Activated CD4-positive, alpha-beta T cell treated with anti-CD3 and anti-CD28 coated beads for 24 hours (primary cell): ENCODE measurements around the gene FITM2.
A peak's percentile ranks its signal among the peaks of the same experiment; 100 is the strongest.
"Not testable (repeated sequence)": the region's sequence is repeated elsewhere in the genome, so short reads cannot be mapped to it uniquely, and the experiment has no call there.

Experiments used
- DNase-seq, 2 donors: peaks; one replicate each; pipeline ENCODE4 v3.0.0-alpha.2; 2020; ENCODE audit warnings: low read depth in 2 of 2

FITM2 gene

DNA sequence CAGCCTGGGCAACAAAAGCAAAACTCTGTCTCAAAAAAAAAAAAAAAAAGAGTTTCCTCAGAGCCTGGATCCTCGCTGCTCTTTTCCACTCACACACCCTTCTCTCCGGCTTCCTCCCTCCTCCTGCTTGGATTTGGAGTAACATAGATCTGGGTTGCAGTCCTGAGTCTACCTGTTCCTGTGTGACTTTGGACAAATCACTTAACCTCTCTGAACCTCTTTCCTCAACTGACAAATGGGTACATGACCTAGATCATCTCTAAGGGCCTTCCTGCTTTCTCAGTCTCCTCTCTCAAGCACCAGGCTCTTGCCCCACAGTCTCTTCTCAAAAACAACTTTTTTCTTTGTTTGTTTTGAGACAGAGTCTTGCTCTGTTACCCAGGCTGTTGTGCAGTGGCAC, 20.2 kb upstream of the FITM2 start:
- no peak for DNase-seq

DNA sequence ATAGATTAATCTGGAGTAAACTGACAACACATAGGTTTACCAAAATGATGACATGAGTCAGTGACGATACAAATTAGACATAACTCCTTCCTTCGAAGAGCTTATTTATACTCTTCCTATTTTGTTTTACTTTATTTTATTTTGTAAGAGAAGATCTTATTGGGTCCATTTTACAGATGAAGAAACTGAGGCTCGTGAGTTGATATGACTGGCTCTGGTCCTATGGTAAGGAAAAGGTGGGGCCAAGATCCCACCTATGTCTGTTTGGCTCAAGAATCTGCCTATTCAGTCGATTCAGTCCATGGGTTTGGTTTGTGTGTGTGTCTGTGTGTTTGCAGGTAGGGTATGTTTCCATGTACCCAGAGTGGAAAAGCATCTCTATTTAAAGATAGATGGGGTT, 17.4 kb upstream of the FITM2 start:
- no peak for DNase-seq

DNA sequence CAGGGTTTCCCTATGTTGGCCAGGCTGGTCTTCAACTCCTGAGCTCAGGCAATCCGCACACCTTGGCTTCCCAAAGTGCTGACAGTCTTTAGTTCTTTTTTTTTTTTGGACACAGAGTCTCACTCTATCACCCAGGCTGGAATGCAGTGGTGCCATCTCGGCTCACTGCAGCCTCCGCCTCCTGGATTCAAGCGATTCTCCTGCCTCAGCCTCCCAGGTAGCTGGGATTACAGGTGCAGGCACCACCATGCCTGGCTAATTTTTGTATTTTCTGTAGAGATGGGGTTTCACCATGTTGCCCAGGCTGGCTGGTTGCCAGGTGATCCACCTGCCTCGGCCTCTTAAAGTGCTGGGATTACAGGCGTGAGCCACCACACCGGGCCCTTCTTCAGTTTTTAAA, 16.7 kb upstream of the FITM2 start:
- DNase-seq, result not testable (repeated sequence)

DNA sequence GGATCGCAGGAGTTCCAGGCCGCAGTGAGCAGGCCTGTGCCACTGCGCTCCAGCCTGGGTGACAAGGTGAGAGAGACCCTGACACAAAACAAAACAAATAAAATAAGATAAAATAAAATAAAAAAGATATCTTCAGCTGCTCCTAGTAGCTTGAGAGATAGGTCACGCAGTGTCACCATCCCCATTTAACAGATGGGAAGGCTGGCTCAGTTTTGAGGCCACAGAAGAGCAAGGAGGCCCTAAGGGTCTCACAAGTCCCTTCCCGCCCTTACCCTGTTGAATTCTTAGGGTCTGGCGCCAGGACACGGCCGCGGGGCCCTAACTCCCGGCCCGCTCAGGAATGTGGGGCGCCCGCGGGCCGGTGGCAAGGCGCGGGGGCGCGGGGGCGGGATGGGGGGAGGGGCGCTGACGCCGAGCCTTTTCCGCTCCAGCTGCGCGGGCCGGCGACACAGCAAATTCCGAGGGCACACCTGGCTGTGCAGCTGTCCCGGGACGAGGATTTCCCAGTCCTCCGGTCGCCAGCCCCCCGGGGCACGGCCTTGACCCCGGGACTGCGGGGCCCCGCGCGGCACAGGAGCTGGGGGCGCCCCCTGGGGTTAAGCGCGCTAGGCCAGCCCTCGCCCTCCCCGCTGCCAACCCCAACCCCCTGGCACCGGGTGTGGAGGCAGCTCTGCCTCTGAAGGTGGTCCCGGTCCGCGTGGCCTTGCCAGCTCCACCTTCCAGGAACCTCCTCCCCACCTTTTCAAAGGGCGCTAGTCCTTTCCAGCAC, 15.6 kb upstream of the FITM2 start:
- DNase-seq, result peak in 1 of 2 donors; percentile 10

DNA sequence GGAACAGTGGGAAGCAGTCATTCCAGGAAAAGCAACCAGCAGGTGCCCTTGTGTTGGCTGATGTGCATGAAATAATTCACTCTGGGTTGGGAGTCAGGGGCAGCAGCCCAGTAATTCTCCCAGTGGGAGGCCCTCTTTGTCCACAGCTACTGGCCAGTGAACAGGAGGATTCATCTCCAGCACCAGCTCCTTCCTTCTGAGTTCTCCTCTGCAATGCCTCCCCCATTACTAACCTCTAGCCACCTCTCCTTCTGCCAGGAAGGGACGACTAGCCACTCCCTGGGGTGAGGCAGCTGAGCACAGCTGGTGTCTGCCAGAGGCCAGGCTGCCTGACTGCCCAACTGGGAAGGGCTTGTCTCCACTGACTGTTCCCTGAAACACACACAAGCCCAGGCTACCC, 13.3 kb upstream of the FITM2 start:
- DNase-seq, result no peak

DNA sequence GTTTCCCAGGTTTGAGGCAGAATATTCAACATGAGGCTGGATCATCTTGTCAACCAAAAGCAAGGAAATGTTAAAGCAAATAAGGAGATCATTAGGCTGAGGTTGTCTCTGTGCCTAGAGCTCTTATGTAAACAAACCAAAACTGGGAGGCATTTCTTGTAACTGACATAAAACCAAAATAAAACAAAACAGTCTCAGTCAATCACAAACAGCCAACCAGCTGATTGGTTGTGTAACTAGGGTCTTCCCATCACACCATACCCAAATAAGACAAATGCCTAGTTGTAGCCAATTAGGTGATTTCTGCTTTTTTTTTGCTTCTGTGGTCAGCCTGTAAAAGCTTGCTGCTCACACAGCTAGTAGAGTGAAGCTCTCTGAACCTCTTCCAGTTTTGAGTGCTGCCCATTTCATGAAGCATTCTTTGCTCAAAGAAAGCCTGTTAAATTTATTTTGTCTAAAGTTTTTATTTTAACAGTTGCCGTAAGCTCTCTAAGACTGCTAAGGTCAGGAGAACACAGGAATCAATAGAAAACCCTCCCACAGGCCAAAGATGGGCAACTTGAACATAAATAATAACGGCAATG, 8.9 kb upstream of the FITM2 start:
- DNase-seq, result no peak

DNA sequence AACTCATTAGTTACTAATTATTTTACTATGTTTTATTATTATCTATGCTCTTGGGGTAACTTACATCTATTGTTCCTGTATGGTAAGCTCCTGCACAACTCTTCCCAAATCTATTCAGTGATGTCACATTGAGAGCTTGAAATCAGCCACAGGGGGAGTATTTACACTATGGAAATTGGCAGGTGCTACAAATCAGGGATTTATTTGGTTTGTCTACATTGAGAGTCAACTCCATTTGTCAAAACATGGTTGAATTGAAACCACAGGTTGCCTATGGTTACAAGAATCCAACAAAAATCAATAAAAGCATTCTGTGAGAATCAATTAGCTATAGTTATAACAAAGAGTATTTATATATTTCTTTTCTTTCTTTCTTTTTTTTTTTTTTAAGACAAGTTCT, 3.9 kb upstream of the FITM2 start:
- no peak for DNase-seq

DNA sequence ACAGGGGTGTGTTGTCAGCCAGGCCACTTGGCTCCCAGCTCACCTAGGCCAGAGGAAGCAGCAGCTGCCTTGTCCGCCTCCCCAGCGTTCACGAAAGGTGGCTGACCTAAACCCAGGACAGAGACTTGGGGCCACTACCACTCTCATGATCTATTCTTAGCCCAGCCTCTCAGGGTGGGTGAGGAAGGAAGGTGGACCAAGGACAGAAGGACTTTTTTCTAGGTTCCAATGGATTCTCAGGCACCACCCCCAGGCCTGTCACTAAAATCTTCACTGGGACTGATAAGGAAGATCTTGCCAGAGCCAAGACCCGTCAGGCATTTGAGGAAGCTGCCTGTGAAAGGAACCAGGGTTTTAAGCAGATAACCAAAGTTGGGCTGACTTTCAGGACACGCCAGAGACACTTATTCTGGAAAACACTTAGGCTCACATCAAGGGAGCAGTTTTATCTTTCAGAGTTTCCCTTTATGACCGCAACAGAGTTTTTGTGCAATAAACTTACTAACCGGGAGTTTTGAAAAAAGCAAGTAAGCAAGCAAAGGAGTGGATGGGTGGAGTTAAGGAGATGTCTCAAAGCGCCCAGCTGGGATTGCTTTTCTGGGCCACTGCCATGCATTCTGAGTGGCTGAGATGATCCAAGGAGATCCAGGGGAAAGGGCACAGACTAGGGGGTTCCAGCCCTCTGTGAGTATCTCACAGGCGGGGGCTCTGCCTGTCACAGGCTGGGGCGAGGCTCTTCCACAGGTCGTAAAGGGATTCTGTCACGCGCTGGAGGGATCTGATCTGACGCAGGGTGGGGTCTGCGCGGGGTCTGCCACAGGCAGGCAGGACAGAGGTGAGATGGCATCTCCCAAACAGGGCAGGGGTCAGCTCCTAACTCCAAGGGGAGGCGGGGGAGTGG, 989 bp downstream of the FITM2 start:
- DNase-seq, result no peak

DNA sequence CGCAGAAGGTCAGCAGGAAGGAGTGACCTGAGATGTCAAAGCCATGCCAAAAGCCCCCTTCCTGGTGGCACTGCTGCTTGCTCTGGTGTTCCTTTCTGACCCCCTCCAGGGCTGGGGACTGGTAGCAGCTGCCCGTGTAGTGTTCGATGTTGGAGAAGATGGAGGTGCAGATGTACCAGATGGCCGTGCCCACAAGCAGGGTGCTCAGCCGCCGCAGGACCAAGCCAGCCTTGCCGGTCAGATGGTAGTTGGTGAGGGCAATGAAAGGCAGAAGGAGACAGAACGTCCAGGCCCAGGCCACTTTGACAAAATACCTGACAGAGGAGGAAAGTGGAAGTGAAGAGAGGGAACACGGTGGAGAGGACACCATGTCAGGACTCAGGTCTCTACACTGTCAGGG, 4.1 kb downstream of the FITM2 start:
- DNase-seq, result no peak

DNA sequence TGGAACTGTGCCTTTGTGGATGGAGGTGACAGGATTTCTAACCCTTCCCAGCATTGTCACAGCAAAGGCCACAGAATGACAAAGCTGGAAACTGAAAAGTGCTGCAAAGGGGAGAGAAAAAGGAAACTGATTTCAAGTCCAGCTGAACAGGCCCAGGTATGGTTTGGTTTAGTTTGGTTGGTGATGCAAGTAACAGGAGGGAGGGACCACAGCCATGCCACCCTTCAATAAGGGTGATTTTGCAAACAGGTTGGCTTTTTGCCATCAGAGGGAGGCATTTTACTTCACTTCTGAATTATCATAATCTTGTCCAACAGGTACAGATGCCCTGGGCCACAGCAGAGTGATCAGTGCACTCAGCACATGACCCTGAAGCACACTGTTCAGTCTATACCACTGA, 6.6 kb downstream of the FITM2 start:
- no peak for DNase-seq

DNA sequence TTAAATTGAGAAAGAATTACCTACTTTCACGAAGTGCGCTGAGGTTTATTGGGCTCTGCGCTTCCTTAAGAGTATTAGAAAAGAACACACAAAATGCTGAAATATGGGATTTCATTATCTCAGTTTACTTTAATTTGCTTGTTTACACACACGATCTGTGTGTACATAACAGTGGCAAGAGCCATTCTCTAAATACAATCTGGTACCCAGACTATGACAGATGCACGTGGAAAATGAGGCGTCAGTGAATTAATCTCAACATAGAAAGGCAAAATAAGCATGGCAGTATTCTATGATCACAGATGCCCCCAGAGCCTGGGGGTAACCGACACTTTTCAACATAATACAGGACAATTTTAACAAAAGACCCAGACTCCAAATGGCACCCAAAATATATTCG, 8.3 kb downstream of the FITM2 start:
- DNase-seq, result no peak

DNA sequence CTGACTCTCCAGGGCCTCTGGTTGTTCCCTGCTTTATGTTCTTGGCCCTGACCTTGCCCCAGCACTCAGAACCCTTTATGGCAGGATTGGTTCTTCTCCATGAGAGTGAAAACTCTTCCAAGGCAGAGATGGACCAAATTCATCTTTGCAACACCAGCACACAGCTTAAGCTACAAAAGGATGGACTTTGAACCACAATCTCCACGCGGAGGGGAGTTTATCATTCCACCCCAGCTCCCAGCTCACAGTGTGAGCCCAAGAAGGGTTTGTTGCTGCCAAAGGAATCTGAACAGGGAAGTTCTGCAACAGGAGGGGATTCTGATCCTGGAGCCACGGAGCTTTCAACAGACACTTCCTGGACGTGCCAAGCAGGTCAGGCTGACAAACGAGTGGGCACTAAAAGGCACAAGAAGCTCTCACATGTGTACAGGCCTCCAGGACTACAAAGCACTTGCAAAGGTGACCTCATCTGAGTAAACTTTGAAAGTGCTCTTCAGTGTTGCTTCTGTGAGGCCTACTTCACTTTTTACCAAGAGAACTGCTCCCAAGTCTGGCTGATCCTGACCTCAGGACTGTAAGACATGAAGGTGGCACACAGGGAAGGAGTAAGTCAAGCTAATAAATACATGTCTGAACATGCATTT, 8.9 kb downstream of the FITM2 start:
- no peak for DNase-seq

DNA sequence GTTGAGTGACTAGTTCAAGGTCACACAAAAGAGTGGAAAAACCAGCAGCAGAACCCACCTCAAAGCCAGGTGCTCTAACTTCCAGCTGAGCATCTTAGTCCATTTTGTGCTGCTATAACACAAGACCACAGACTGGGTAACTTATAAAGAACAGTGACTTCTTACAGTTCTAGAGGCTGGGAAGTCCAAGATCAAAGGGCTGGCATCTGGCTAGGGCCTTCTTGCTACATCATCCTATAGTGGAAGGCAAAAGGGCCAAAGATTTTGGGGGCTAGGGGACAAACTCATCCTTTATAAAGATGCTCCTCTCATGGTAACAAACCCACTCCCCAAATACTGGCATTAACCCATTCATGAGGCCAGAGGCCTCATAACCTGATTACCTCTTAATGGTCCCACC, 9.7 kb downstream of the FITM2 start:
- DNase-seq, result no peak

DNA sequence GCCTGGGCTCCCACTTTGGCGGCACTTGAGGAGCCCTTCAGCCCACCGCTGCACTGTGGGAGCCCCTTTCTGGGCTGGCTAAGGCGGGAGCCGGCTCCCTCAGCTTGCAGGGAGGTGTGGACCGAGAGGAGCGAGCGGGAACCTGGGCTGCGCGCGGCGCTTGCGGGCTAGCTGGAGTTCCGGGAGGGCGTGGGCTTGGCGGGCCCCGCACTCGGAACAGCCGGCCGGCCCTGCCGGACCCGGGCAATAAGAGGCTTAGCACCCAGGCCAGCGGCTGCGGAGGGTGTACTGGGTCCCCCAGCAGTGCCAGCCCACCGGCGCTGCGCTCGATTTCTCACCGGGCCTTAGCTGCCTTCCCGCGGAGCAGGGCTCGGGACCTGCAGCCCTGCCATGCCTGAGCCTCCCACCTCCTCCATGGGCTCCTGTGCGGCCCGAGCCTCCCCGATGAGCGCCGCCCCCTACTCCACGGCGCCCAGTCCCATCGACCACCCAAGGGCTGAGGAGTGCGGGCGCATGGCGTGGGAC, 11.9 kb downstream of the FITM2 start:
- not testable (repeated sequence) for DNase-seq

DNA sequence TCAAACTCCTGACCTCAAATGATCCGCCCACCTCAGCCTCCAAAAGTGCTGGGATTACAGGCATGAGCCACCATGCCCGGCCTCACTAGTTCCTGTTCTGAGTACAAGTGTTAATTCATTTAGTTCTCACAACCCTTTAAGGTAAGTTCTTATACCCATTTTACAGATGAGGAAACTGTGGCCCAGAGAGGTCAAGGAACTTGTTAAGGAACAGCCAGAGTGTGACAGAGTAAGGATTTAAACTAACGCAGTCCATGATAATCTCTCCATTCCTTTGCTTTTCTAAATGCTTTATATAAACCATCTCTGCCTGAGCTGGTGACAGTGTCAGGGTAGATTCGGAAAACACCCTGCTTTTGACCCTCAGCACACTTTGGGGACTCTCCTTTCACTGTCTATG, 13.3 kb downstream of the FITM2 start:
- no peak for DNase-seq

DNA sequence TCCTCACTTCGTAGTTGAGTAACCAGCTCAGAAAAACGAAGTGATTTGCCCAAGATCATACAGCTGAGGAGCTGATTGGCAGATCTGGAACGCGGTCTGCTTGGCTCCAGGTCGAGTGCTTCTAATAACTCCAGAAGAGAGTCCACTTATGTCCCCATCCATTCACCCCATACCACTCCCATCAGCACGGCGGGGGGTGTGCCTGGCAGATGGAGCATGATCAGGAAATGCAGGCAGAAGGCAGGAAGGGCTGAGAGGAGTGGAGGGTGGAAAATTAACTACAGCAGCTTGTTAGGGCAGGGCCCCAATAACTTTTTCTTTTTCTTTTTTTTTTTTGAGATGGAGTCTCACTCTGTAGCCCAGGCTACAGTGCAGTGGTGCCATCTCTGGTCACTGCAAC, 15.0 kb downstream of the FITM2 start:
- DNase-seq, result no peak

DNA sequence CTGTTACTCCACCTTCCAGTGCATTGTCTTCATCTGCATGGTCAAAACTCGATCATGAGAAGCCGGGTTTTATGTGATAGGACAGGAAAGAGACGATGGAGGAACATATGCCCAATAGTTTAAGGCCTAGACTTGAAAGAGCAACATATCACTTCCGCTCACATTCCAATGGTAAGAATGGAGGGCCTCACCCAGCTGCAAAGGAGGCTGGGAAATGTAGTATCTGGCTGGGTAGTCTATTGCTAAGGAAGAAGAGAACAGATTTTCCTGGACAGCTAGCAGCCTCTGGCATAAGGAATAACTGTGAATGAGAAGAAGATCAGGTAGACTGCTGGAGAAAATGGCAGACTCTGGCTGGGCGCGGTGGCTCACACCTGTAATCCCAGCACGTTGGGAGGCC, 19.2 kb downstream of the FITM2 start:
- no peak for DNase-seq

DNA sequence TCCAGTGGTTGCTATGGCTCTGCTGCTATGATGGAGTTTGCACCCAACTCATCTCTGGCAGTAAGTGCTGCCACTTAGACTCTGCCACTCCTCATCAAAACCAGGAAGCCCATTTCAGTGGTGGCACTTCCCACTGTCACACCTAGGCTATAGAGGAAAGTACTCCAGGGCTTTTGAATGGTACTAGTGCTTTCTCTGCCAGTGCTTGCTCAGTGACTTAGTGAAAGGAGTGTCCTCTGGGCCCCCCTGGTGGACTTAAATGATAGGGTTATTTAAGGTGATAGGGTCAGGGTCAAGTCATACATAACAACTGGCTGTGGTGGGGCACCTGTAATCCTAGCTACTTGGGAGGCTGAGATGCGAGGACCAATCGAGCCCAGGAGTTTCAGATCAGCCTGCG, 22.8 kb downstream of the FITM2 start:
- DNase-seq, result no peak

DNA sequence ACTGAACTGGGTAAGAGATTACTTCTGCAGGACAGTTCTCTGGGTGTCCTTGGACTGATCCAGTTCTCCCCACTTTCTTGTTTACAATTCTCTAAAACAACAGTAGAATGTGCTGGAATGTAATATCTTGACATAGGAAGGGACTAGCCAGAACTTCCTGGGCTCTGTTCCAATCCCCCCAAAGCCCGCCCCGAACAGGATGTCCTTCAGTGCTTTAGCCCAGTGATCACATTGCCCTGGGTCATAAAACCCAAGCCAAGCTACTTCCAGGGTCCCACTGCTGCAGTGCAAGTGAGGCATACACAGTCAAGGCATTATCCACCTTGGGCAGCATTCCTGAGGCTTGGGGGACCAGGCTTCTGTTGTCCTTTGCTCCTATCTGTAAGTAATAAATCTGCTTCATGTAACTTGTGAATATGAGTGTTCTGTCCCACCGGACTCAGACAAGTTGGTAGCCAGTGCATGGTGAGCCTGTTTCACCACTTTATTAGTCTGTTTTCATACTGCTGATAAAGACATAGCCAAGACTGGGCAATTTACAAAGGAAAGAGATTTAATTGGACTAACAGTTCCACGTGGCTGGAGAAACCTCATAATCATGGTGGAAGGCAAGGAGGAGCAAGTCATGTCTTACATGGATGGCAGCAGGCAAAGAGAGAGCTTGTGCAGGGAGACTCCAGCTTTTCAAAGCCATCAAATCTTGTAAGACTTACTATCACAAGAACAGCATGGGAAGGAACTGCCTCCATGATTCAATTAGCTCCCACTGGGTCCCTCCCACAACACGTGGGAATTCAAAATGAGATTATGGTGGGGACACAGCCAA, 23.5 kb downstream of the FITM2 start:
- no peak for DNase-seq

DNA sequence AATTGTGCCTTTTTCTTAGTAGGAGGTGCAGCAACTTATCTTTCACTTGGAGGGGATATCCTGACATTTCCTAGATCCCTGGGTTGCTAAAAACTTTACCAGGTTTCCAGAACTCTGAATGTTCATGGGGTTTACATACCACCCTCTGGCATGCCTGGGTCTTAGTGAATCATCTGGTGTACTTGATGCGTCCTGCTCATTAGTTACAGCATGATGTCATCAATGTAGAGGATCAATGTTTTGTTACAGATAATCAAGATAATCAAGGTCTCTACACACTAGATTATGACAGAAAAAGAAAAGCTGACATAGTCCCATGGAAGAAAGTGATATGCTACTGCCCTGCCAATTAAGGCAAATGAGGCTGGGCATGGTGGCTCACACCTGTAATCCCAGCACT, 27.0 kb downstream of the FITM2 start:
- no peak for DNase-seq

DNA sequence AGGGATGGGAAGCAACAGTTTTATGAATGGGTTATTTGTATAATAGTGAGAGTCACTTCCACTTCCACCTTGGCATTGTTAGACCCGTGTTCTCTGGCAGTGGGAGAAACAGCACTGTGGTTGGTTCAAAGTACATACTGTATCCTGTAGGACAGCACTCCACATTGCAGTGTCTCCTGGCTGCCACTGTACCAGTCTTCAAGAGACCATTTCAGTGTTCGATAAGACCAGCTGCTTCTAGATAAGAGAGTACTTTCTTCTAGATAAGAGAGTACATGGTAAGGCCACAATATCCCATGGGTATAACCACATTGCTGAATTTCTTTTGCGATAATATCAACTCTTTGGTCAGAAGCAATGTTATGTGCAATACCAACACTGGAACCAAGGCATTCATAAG, 28.8 kb downstream of the FITM2 start:
- no peak for DNase-seq
